HG03439 (cell line): ENCODE data around the gene SNPH.

Source experiments
- ATAC-seq: cut with Tn5 transposase; IDR thresholded peaks from one replicate; pipeline ENCODE4 v1.9.1; 2021; ENCODE audit warnings: mild to moderate bottlenecking, moderate library complexity; ENCODE audit not compliant: unreplicated experiment

Gene SNPH

DNA sequence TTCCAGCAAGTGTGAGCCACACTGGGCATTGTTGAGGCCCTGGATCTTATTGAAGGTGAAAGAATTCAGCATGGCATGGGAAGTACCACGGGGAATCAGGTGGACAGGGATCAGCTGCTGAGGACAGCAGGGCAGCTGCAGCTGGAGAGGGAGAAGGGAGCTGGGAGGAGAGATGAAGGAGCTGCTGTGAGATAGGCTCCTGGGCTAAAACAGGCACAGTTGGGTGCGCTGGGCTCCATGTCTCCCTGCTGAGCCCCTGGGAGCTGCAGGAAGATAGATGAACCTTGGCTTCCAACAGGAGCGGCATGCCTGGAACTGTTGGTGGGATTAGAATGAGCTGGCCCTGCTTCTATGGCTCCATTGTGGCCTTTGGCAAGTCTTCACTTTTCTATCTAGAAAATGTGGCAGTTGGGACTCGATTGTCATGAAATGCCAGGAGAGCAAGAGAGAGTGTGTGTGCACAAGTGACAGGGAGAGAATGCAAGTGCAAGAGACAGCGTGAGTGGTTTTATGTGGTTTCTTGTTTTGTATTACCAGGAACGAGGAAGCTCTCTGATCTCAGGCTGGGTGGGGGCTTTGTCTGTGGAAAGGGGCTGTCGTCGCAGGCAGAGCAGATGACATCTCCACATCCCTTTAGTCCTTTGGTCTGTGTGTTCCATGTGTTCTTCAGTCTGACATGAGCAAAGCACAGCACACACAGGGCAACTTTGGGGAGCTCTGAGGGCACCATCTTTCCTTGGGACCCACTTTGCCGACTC lies 20.4 kb downstream of the SNPH start:
- ATAC-seq, result no peak

DNA sequence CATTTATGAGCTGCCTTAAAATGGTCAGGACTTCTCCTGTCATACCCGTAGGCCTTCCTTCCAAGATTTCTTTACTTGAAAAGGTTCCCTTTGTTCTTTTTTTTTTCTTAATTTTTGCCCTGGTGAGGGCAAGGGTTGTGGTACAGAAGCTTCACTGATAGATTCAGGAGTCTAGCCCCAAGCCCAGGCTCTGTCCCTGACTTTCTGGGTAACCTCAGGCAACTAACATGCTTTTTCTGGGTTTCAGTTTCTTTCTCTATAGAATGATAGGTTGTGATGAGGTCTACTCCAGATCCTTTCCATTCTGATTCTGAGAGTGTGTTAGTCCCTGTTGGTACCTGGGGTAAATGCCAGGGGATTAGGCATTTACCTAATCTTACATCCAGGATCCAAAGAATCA lies 21.2 kb downstream of the SNPH start:
- ATAC-seq, result no peak

DNA sequence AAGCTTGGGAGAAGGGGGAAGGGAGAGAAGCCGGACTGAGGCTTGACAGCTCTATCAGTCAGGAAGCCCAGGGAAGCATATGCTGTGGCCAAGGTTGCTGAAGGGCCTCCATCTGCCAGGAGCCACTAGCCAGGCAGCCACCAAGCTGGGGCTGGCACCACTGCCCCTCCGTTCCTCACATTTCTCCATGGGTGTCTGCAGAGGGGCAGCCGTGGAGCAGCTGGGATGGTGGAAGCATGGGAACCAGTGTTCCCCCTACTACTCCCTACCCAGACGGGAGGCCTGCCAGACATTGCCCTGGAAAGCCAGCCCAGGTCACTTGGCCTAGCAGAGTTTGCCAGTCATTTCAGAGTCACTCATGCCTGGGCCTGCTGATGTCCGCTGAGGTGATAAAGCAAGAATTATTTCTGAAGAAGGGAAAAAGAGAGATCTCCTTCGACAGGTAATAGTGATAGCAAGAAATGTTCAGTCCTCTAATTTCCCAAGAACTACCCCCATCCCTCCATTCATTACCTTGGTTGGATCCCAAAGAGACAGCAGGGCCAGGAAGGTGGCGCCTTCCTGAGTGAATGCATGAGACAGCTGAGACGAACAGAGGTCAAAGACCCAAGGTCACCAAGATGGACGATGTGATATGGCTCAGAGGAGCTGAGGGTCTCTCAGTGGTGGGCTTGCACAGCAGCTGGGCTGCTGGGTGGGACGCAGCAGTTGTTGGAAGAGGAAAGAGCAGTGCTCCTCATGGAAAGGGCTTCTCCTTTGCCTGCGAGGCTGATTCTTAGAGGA lies 21.9 kb downstream of the SNPH start:
- ATAC-seq, result no peak

DNA sequence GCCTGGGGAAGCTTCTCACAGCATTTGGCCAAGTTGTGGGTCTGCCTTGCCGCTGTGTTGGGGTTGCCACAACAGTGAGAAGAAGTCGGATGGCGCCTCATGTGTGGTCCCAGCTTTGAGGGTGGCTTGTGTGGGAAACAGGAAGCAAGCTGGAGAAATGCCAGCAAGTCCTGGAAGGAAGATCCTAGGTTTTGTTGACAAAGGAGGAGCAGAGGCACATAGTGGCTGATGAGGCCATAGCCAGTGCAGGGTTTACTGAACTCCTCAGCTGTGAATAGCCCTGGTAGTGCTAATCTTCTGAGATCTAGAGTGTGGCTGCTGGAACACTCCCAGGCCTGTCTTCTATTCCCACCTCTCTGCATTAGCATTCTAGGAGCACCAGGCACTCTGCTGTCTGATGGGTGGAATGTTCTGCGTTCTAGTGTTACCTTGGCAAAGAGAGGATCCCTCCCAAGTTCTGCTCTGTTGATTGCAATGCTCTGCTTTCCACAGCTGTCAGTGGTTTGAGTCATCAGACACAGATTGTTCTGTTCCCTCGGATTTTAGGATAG lies 25.2 kb downstream of the SNPH start:
- ATAC-seq, result no peak

DNA sequence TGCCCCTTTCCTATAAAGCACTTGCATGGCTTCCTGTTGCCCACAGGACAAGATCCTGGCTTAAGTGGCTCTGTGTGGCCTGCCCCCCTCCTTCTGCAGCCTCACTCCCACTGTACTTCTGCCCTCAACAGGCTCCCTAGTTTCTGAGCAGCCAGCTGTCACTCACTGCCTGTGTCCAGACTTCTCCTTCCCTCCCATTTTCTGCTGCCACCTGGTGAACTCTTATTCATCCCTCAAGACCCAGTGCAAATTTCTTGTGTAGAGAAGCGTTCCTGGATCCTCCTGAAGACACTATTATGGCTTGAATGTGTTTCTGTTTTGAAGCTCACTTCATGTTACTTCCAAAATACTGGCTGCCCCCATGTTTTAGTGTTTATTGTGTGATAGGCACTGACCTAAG lies 26.5 kb downstream of the SNPH start:
- no peak for ATAC-seq

DNA sequence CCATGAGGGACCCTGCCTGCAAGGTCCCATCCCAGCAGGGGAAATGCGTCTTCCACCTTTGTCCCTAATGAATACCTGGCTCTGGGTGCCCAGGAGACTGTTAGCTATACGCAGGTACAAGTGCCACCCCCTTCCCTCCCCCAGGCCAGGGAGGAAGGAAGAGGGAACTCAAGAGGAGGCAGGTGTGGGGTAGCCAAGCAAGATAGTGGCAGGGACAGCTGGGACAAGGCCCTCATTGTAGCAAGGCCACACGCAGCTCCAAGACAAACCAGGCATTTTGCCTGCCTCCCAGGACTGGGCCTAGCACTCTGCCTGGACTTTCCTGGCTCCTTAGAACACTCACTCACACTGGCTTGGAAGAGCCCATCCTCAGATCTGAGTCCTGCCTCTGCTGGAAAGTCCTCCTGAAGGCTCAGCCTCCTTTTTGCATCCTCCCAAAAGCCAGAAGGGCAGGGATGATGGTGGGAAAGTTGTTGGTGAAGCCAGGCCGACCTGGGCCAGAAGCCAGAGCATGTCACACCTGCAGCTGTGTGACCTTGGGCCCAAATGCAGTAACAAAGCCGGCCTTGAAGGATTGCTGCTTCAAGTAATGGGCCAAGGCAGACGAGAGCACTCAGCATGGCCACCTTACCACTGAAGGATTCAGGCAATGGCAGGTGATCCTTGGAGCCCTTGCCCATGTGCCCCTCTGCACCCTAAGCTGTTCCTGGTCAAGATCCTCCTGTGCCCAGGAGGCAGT lies 27.7 kb downstream of the SNPH start:
- no peak for ATAC-seq

DNA sequence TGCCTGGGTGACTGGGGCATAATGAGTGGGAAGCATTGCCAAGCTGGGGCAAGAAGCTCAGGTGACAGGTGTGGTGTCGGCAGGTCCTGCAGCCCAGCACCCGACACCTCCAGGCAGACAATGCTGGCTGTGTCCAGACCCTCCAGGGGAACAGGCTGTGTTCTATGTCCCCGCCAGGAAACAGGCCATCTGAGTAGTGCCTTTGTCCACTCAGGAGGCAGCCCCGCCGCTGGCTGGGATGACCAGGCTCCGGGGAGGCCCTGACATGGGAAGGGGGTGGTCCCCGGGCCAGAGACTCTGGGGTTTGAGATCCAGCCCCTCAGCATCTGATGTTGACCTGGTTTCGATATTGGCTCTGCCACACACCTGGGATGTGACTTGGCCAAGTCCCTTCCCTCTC lies 28.4 kb downstream of the SNPH start:
- no peak for ATAC-seq

DNA sequence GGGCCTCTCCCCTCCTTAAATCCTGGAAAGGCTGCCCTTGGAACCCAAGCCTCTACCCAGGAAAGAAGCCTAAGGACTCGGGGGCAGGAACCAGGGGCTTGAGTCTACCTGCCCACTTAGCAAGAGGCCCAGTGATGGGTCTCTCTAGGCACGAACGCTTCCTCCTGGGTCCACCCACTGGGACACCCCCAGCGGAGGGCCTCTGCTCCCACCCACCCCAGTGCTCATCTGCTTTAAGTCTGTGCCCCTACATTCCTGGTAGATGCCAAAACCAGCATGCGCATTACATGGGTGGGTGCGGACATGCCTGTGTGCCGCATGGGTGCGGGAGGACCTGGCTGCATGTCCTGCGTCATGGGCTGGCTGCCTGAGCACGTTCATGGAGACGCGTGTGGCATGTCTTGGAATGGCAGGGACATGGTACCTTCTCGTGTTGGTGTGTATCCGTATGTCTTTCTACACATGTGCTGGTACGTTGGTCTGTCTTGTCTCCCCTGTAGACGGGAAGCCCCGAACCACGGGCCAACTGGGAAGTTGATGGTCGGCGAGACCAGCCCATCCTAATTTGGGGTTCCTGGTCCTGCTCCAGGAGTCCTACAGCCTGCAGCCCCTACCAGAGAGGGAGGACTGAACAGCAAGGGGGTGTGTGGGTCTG lies 29.3 kb downstream of the SNPH start:
- ATAC-seq, result no peak

DNA sequence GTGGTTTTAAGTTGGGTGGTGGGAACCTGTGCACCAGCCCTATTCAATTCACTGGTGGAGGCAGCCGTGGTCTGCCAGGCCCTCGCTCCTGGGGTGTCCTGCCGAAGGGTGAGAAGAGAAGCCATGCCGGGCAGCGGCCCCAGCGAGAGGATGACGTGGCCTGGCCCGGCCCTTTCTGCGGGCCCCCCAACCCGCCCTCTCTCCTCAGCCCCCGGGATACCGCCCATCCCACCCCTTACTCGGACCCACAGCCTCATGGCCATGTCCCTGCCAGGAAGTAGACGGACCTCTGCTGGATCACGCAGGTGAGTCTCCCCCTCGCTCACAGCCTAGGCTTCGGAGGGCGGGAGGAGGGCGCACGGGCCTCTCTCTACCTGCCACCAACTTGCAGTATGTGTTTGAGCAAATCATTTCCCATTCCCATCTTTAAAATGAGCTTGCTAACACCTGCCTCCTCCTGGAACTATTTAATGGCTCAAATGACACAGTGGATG lies 30.1 kb downstream of the SNPH start:
- no peak for ATAC-seq

DNA sequence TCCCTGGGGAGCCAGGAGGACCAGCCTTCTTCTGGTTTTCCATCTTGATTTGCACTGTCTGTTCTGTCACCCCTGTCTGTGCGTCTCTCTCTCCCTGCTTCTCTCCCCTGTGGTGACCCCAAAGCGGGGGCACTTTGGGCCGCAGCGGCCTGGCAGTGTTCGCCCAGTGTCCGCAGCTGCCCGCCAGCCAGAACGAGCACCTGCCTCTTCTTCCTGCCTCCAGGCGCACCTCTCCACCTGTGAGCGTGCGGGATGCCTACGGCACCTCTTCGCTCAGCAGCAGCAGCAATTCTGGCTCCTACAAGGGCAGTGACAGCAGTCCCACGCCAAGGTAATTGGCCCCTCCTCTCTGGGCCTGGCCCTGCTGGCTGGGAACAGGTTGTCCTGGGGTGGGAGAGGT lies 30.8 kb downstream of the SNPH start:
- ATAC-seq, result no peak

DNA sequence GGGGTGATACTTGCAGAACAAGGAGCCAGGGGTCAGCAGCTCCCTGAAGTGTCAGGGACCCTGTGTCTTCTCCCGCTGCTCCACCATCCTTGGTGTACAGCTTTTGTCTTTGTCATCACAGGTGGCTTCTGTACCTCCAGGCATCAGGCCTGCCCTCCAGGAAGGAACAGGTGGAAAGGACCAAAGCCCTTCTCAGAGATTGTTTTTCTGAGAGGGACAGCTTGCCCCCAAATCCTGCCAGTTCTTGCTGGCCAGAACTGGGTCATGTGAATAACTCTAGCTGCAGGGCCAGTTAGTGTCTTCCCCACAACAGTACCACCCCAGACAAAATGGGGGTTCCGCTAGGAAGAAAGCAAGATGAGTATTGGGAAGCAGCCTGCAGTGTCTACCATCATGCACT lies 31.4 kb downstream of the SNPH start:
- ATAC-seq, result no peak

DNA sequence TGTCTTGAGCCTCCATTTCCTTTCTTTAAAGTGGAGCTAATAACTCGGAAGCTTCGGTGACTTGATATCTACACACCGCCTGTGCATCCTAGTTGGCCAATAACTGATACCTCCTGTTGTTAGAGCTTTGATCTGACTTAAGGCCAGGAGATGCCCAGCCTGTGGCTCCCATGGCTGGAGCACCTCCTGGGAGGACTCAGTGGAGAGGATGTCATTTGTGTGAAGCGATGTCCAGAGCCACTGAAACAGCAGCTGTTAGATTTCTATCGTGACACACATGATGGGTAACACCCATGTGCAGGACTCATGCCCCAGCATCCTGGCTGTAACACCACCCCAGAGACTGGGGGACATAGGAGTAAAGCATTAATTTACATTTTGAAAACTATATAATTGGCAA lies 32.1 kb downstream of the SNPH start:
- ATAC-seq, result no peak

DNA sequence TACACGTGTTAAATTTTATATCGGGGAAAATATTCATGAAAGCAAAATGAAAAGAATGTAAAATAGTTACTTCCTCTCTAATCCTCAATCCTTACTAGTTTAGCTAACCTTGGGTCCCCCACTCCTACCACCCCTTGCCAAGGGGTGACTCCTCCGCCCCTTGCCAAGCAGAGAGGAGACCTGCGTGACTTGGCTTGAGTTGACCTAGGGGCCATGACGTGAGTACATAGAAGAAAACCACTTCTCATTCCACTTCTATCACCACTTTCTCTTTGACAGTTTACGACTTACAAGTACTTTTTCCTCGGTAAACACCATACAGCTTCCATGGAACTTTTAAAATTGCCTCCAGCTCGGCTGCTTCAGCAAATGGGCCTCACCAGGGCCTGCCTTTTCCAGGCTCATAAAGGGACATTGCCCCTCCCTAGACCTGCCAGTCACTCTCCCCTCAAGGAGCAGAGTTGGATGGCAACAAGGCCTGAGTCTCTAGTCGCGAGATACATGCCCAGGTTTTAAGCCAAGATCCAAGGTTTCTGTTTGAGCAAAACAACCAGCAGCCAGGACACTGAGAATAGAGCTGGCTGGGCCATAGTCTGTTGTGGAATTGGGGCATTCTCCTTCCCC lies 32.9 kb downstream of the SNPH start:
- no peak for ATAC-seq

DNA sequence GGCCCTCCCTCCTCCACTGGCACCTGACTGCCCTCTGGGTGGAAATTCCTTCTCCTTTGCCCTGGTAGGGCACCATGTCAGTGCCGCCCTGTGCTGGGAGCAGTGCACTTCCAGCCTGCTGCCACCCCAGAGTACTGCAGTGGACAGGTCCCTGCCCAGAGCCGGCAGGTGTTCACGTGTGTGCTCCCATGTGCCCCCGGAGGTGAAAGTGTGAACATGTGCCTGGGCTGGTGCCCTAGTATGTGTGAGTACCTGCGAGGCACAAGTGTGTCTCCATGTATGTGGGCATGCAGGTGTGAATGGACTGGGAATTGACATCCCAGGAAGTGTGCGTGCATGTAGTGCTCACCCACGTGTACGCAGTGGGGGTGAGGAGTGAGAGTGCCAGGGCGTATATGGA lies 33.4 kb downstream of the SNPH start:
- ATAC-seq, result no peak

DNA sequence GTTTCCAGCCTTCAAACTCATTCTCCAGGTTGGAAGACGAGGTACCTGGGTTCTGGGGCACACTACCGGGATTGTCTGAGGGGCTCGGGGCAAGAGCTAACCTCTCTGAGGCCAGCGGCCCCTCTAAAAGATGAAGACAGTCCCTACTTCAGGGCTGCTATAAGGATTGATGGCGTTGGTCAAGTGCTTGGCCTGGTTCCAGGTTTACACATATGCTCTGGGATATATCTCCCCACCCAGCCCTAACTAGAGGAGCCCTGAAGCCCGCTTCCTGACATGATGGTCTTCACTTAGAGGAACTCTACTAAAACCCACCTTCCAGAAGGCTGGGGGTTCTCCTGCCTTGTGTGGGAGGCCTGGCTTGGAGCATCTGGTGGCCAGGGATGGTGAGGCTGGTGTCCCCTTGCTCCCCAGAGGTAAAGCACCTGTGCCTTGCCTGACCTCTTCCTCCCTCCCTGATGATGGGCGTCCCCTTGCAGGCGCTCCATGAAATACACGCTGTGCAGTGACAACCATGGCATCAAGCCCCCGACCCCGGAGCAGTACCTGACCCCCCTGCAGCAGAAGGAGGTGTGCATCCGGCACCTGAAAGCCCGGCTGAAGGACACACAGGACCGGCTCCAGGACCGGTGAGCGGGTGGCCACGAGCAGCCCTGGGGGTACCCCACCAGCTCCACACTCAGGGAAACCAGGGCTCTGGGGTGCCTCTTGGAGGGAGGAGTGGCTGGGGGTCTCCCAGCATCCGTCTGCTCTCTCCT lies 34.2 kb downstream of the SNPH start:
- ATAC-seq, result no peak

DNA sequence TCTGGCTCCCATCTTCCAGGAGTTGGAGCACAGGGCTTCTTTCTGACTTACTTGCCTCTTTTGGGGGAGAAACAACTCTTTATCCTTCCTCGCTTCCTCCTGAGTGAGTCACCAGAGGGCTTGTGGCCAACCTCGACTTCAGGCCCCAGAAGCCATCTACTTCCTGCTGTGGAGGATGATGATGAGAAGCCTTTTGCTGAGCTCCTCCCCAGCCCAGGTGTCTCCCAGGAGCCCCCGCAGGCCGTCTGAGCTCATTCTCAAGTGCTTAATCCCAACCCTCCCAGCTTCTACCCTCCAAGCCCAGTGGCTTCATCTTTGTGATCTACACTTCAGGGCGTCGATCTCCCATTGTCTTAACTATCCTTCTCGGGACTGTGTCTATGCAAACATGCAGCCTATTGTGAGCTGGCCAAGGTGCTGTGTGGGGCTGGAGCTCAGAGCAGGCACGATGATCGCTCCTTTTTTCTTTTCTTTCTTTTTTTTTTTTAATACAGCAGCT lies 35.0 kb downstream of the SNPH start:
- no peak for ATAC-seq

DNA sequence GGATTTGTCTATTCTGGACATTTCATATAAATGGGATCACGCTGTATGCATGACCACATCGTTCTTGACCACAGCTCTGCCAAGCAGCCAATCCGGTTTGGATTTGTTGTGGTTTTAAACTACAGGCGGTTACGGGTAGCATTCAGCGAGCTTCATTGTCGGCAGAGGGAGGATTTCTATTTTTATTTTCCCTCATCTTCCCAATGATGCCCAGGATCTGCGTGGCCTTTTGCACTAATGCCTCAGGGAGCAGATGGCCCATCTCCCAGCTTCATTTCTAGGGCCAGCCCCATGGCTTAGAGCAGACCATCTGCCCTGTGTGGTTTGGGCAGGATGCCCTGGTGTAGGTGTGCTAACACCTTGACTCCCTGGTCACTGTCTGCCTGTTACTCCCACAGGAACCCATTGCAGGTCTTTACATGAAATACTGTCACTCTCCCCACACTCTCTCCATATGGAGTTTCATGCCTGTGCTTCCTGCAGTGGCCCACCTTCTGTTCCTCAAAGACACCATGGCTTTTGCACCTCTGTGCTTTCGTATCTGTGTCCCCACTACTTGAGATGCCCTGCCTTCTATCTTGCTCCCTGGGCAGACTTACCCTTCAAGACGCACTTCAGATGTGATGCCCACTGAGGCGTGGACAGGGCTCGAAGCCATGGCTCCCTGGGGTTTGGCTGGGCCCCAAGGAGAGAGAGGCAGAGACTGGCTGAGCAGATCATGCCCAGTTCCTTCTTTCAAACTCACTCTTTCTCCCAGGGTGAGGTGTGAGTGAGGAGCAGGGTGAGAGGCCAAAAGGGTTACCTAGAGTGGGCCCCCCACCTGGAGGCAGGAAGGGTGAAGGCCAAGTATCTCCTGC lies 36.8 kb downstream of the SNPH start:
- ATAC-seq, result no peak

DNA sequence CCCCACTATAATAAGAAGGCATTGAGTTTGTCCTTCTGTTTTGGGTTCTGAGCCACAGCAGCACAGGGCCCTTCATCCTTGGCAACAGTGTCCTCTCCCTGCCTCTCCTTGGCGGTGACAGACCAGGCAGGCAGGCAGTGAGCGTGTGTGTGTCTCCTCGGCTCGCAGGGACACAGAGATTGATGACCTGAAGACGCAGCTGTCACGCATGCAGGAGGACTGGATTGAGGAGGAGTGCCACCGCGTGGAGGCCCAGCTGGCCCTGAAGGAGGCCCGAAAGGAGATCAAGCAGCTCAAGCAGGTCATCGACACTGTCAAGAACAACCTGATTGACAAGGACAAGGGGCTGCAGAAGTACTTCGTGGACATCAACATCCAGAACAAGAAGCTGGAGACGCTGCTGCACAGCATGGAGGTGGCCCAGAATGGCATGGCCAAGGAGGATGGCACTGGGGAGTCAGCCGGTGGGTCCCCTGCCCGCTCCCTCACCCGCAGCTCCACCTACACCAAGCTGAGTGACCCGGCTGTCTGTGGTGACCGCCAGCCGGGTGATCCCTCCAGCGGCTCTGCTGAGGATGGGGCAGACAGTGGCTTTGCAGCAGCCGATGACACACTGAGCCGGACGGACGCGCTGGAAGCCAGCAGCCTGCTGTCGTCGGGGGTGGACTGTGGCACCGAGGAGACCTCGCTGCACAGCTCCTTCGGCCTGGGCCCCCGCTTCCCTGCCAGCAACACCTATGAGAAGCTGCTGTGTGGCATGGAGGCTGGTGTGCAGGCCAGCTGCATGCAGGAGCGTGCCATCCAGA lies 38.8 kb downstream of the SNPH start:
- no peak for ATAC-seq
